Uterine smooth muscle cell (primary cell): ENCODE measurements around the gene SLC16A3. TPM values are rescaled to one million over a fixed set of nuclear protein-coding genes. Genes with fewer than 3 reads are reported as not detected.

ENCODE experiments used
- total RNA-seq: library from RNA; depleted of rRNA; stranded (reverse); fragments of >200 nt; gene quantifications from 2 replicates; pipeline ENCODE4 v1.2.3, GENCODE V29; 2014

SLC16A3 gene
- total RNA-seq = 119 and 123 TPM in 2 replicates

GRCh38 chr17:82228842-82229697 is at the start of gene SLC16A3:
SLC16A3 (plus strand) TSS chr17:82229042; CDS start chr17:82236009, 6,967 bp downstream.

GRCh38 chr17:82212331-82213250 is 16.3 kb upstream of the SLC16A3 start, which contains the start of gene CCDC57:
CCDC57 (minus strand) TSS chr17:82212842; CDS start chr17:82201944, 10,898 bp downstream.

GRCh38 chr17:82273327-82274133 is 44.7 kb downstream of the SLC16A3 start, which contains the start of gene CSNK1D:
CSNK1D (minus strand) TSS chr17:82273700; CDS start chr17:82273381, 319 bp downstream.

Other genes starting within 250 kb of the SLC16A3 start
- 22.2 and 55.8 TPM in 2 replicates for gene CENPX, start 206.2 kb upstream of the SLC16A3 start, total RNA-seq
- gene LRRC45, start 205.7 kb upstream of the SLC16A3 start, total RNA-seq = 18.6 and 28.7 TPM in 2 replicates
- 7.4 and 9.0 TPM in 2 replicates for gene RAC3, start 197.4 kb upstream of the SLC16A3 start, total RNA-seq
- 47.3 and 55.2 TPM in 2 replicates for gene DCXR, start 191.3 kb upstream of the SLC16A3 start, total RNA-seq
- 28.7 and 50.9 TPM in 2 replicates for gene RFNG, start 177.2 kb upstream of the SLC16A3 start, total RNA-seq
- 99.2 and 137 TPM in 2 replicates for gene GPS1, start 177.1 kb upstream of the SLC16A3 start, total RNA-seq
- gene DUS1L, start 163.2 kb upstream of the SLC16A3 start, total RNA-seq = 70.9 and 85.4 TPM in 2 replicates
- gene FASN, start 130.8 kb upstream of the SLC16A3 start, total RNA-seq = 234 and 261 TPM in 2 replicates
- gene CCDC57, start 16.2 kb upstream of the SLC16A3 start, total RNA-seq = 21.7 and 22.1 TPM in 2 replicates
- gene CSNK1D, start 44.7 kb downstream of the SLC16A3 start, total RNA-seq = 57.6 and 59.3 TPM in 2 replicates
- gene CD7, start 88.6 kb downstream of the SLC16A3 start, total RNA-seq = not detected in 2 replicates
- gene SECTM1, start 104.7 kb downstream of the SLC16A3 start, total RNA-seq = 2.9 and 3.9 TPM in 2 replicates
- gene TEX19, start 130.2 kb downstream of the SLC16A3 start, total RNA-seq = 0.12 TPM in 1 of 2 replicates, not detected in the other
- not detected in 2 replicates for gene UTS2R, start 142.7 kb downstream of the SLC16A3 start, total RNA-seq
- 11.0 and 13.5 TPM in 2 replicates for gene HEXD, start 189.3 kb downstream of the SLC16A3 start, total RNA-seq
- gene OGFOD3, start 189.5 kb downstream of the SLC16A3 start, total RNA-seq = 32.5 and 42.4 TPM in 2 replicates
- gene CYBC1, start 221.7 kb downstream of the SLC16A3 start, total RNA-seq = 39.6 and 63.5 TPM in 2 replicates
- 26.0 and 32.4 TPM in 2 replicates for gene NARF, start 229.7 kb downstream of the SLC16A3 start, total RNA-seq